ENCODE data around the gene TJP2.
A peak's percentile ranks its signal among the peaks of the same experiment; 100 is the strongest.
"Not testable (repeated sequence)": the region's sequence is repeated elsewhere in the genome, so short reads cannot be mapped to it uniquely, and the experiment has no call there.

Gene TJP2

GRCh38 chr9:69157751-69158466, 16.2 kb upstream of the TJP2 start:
- in situ Hi-C loops (cut with HindIII; ENCODE audit: low sequenced_read_pairs): no loop called here
- peak; percentile 39 for TF ChIP-seq CTCF (IDR thresholded peaks at IDR 0.05; ENCODE audit: low read depth, low read length, missing control alignments)
- no peak for DNase-seq (ENCODE audit: low read depth)

GRCh38 chr9:69158471-69158870, 15.6 kb upstream of the TJP2 start:
- no peak for TF ChIP-seq CTCF (IDR thresholded peaks at IDR 0.05; ENCODE audit: low read depth, low read length, missing control alignments)
- no peak overlapping the region for H3K4me3 ChIP-seq (ENCODE audit: low read depth, low read length)
- no peak for DNase-seq (ENCODE audit: low read depth)
- in situ Hi-C loops (cut with HindIII; ENCODE audit: low sequenced_read_pairs): no loop called here

More at GRCh38 chr9:69157751-69158466, 16.2 kb upstream of the TJP2 start:
- no peak overlapping the region for H3K4me3 ChIP-seq (ENCODE audit: low read depth, low read length)

- in situ Hi-C loops (cut with HindIII; ENCODE audit: low sequenced_read_pairs); H3K4me3 ChIP-seq (ENCODE audit: low read depth, low read length); DNase-seq (ENCODE audit: low read depth): not testable (repeated sequence)
Observed at GRCh38 chr9:69164573-69164972, 9.5 kb upstream of the TJP2 start.

- in situ Hi-C loops (cut with HindIII; ENCODE audit: low sequenced_read_pairs): no loop called here
- DNase-seq (ENCODE audit: low read depth): no peak
- no peak overlapping the region for H3K4me3 ChIP-seq (ENCODE audit: low read depth, low read length)
Observed at GRCh38 chr9:69165581-69165980, 8.5 kb upstream of the TJP2 start.

GRCh38 chr9:69168709-69169217, 5.3 kb upstream of the TJP2 start:
- no peak for DNase-seq (ENCODE audit: low read depth)
- H3K4me3 ChIP-seq (ENCODE audit: low read depth, low read length): no peak overlapping the region
- TF ChIP-seq CTCF (IDR thresholded peaks at IDR 0.05; ENCODE audit: low read depth, low read length, missing control alignments): no peak
- in situ Hi-C loops (cut with HindIII; ENCODE audit: low sequenced_read_pairs): no loop called here

More at GRCh38 chr9:69165581-69165980, 8.5 kb upstream of the TJP2 start:
- TF ChIP-seq CTCF (IDR thresholded peaks at IDR 0.05; ENCODE audit: low read depth, low read length, missing control alignments): no peak

- no peak for TF ChIP-seq CTCF (IDR thresholded peaks at IDR 0.05; ENCODE audit: low read depth, low read length, missing control alignments)
- H3K4me3 ChIP-seq (ENCODE audit: low read depth, low read length): no peak overlapping the region
- in situ Hi-C loops (cut with HindIII; ENCODE audit: low sequenced_read_pairs): no loop called here
- no peak for DNase-seq (ENCODE audit: low read depth)
Observed at GRCh38 chr9:69170231-69170630, 3.8 kb upstream of the TJP2 start.

GRCh38 chr9:69171049-69171448, 3.0 kb upstream of the TJP2 start:
- no peak for DNase-seq (ENCODE audit: low read depth)
- no peak for TF ChIP-seq CTCF (IDR thresholded peaks at IDR 0.05; ENCODE audit: low read depth, low read length, missing control alignments)
- in situ Hi-C loops (cut with HindIII; ENCODE audit: low sequenced_read_pairs): no loop called here
- H3K4me3 ChIP-seq (ENCODE audit: low read depth, low read length): no peak overlapping the region

All from astrocyte of the cerebellum (primary cell).